C4-2B (cell line): ENCODE measurements around the gene ZFAND4.

Source experiments
- ZFX ChIP-seq: fragments of 450-650 bp; IDR thresholded peaks from 2 replicates; pipeline ENCODE4 v1.6.1; 2017
- TF ChIP-seq, protein P1 (sequence below): fragments of 450-650 bp; conservative IDR thresholded peaks from 2 replicates; pipeline ENCODE4 v1.5.1; 2017; ENCODE audit warnings: mild to moderate bottlenecking

DNA sequence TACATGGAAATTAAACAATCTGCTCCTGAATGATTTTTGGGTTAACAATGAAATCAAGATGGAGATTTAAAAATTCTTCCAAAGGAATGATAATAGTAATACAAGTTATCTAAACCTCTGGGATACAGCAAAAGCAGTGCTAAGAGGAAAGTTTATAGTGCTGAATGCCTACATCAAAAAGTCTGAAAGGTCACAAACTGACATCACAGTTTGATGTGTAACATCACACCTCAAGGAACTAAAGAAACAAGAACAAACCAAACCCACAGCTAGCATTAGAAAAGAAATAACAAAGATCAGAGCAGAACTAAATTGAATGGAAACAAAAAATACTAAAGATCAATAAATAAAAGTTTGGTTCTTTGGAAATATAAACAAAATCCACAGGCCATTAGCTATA lies 17.4 kb downstream of the ZFAND4 start:
- TF ChIP-seq, protein P1, sequence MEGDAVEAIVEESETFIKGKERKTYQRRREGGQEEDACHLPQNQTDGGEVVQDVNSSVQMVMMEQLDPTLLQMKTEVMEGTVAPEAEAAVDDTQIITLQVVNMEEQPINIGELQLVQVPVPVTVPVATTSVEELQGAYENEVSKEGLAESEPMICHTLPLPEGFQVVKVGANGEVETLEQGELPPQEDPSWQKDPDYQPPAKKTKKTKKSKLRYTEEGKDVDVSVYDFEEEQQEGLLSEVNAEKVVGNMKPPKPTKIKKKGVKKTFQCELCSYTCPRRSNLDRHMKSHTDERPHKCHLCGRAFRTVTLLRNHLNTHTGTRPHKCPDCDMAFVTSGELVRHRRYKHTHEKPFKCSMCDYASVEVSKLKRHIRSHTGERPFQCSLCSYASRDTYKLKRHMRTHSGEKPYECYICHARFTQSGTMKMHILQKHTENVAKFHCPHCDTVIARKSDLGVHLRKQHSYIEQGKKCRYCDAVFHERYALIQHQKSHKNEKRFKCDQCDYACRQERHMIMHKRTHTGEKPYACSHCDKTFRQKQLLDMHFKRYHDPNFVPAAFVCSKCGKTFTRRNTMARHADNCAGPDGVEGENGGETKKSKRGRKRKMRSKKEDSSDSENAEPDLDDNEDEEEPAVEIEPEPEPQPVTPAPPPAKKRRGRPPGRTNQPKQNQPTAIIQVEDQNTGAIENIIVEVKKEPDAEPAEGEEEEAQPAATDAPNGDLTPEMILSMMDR, result no peak
- no peak for TF ChIP-seq ZFX
